Calu3 (cell line): ENCODE results near the gene MCTP1. TPM values are rescaled to one million over a fixed set of nuclear protein-coding genes. Genes with fewer than 3 reads are reported as not detected.
A peak's percentile ranks its signal among the peaks of the same experiment; 100 is the strongest.

ENCODE experiments used
- BruUV-seq: library from RNA; stranded (reverse); fragments of 400-500 nt; replicated peaks from 2 replicates; lab custom pipeline; 2021; lab: Mats Ljungman, UMichigan
- CTCF ChIA-PET: fragments of 300-600 bp; sonication (Branson Sonifier 250); formaldehyde crosslinking; loops from one replicate; lab custom pipeline; 2022; ENCODE audit warnings: antibody characterized with exemption; lab: Charles Lee
- DNase-seq: peaks from one replicate; pipeline ENCODE4 v3.0.0; 2022
- H3K27ac Mint-ChIP-seq: one replicate; pipeline ENCODE4 v1.8.0; 2022; ENCODE audit warnings: mixed read lengths; ENCODE audit not compliant: unreplicated experiment
- H3K27me3 Mint-ChIP-seq: one replicate; pipeline ENCODE4 v1.8.0; 2022; ENCODE audit warnings: mixed read lengths; ENCODE audit not compliant: unreplicated experiment
- H3K36me3 Mint-ChIP-seq: one replicate; pipeline ENCODE4 v1.8.0; 2022; ENCODE audit warnings: mild to moderate bottlenecking, moderate library complexity, mixed read lengths; ENCODE audit not compliant: insufficient read depth, unreplicated experiment
- H3K4me1 Mint-ChIP-seq: one replicate; pipeline ENCODE4 v1.8.0; 2022; ENCODE audit warnings: mild to moderate bottlenecking, low read depth, mixed read lengths; ENCODE audit not compliant: unreplicated experiment
- H3K4me3 Mint-ChIP-seq: one replicate; pipeline ENCODE4 v1.8.0; 2022; ENCODE audit warnings: mild to moderate bottlenecking, low read depth, moderate library complexity, mixed read lengths; ENCODE audit not compliant: unreplicated experiment
- H3K9me3 Mint-ChIP-seq: one replicate; pipeline ENCODE4 v1.8.0; 2022; ENCODE audit warnings: low read depth, mixed read lengths; ENCODE audit not compliant: unreplicated experiment
- intact Hi-C: fragments of 100-400 bp; cut with micrococcal nuclease; formaldehyde crosslinking; loops from one replicate; pipeline ENCODE4 v1.10.0; 2022; ENCODE audit not compliant: unreplicated experiment
- total RNA-seq: library from RNA; stranded (reverse); gene quantifications from 2 replicates; pipeline ENCODE4 v1.2.3, GENCODE V29; 2022
- TF ChIP-seq, protein P1 (sequence below): fragments of 200-600 bp; IDR thresholded peaks from one replicate; pipeline ENCODE4 v1.8.0; 2022; ENCODE audit warnings: antibody characterized with exemption; ENCODE audit not compliant: unreplicated experiment

Gene MCTP1
- total RNA-seq, 1 experiment from 2014 or later, result 28.4 TPM

DNA sequence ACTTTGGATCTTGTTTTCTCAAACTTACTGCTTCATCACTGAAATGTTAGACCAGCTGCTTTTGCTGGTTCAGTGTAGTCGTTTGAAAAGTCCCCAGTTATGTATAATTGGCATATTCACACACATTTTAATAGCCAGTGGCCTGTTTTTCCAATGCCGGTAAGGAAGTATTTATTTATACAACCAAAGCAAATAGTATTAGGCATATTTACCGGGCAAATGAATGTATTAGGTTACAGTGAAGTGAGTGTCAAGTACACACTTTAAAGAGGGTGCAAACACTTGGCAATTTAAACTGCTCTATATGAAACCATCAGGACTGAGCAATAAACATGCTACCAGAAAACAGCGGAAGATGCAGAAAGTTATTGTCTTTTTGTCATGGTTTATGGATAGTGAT, 242.9 kb downstream of the MCTP1 start:
- no peaks in the 10 kb centered on the region for H3K36me3 Mint-ChIP-seq
- TF ChIP-seq, protein P1, sequence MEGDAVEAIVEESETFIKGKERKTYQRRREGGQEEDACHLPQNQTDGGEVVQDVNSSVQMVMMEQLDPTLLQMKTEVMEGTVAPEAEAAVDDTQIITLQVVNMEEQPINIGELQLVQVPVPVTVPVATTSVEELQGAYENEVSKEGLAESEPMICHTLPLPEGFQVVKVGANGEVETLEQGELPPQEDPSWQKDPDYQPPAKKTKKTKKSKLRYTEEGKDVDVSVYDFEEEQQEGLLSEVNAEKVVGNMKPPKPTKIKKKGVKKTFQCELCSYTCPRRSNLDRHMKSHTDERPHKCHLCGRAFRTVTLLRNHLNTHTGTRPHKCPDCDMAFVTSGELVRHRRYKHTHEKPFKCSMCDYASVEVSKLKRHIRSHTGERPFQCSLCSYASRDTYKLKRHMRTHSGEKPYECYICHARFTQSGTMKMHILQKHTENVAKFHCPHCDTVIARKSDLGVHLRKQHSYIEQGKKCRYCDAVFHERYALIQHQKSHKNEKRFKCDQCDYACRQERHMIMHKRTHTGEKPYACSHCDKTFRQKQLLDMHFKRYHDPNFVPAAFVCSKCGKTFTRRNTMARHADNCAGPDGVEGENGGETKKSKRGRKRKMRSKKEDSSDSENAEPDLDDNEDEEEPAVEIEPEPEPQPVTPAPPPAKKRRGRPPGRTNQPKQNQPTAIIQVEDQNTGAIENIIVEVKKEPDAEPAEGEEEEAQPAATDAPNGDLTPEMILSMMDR, result no peak
- H3K4me3 Mint-ChIP-seq, result no peak overlapping the region
- H3K27ac Mint-ChIP-seq, result no peak overlapping the region
- BruUV-seq, result no TSS peak
- intact Hi-C loops, result no loop called here
- no peaks in the 10 kb centered on the region for H3K4me1 Mint-ChIP-seq
- CTCF ChIA-PET, result interaction anchor here (0.6 kb wide), 1 partner anchor 22 kb away, joined by 3 read pairs; no protein-coding TSS in a partner anchor
- no peak for DNase-seq
- no peaks in the 10 kb centered on the region for H3K9me3 Mint-ChIP-seq
- no peaks in the 10 kb centered on the region for H3K27me3 Mint-ChIP-seq

DNA sequence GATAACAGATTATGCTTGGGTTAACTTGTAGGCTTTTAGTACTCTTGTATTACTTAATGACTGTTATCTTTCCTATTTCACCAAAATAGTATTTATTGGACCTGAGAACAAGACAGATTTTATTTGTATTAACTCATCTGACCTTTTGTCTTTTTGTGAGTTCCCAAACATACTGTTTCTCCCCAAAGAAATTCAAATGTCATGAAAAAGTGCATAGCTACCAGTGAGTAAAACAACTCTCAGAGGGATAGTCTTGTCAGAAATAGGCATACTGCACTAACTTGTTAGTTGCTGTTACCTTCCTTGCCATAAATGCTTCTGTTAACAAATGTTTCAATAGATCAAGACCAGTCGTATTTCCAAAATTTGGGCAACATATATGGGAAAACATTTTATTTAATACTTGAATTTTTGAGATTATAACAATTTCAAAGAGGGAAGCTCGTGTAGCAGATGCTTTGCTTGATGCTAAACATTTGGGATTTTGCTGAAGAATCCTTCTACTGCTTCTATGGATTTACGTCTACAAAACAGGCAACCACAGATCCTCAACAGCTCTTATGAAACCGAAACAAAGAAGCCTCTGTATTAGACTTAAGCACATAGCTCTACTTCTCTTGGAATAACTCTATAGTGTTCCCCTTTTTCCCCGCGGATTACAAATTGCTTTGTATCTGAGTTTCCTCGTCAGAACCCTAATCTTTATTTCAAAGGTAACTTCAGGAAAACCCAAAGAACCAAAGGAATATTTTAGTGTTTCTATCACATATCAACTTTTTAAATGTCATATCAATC, 248.8 kb downstream of the MCTP1 start:
- no peak overlapping the region for H3K4me3 Mint-ChIP-seq
- TF ChIP-seq, protein P1, result no peak
- no peak for DNase-seq
- H3K4me1 Mint-ChIP-seq, result peaks cover 11% of the 10 kb centered on the region
- H3K36me3 Mint-ChIP-seq, result no peaks in the 10 kb centered on the region
- peaks cover 5% of the 10 kb centered on the region for H3K9me3 Mint-ChIP-seq
- intact Hi-C loops, result no loop called here
- H3K27ac Mint-ChIP-seq, result no peak overlapping the region
- no peaks in the 10 kb centered on the region for H3K27me3 Mint-ChIP-seq
- CTCF ChIA-PET, result no interaction called here
- BruUV-seq, result no TSS peak

DNA sequence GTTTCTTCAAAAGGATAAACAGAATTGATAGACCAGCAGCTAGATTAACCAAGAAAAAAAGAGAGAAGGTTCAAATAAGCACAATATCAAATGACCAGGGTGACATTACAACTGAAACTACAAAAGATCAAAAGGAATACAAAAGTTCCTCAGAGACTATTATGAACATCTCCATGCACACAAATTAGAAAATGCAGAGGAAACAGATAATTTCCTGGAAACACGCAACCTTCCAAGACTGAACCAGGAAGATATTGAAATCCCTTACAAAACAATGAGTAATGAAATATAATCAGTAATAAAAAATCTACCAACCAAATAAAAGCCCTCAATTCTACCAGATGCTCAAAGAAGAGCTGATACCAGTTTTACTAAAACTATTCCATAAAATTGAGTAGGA, 252.1 kb downstream of the MCTP1 start:
- H3K9me3 Mint-ChIP-seq, result peaks cover 5% of the 10 kb centered on the region
- BruUV-seq, result no TSS peak
- intact Hi-C loops, result no loop called here

DNA sequence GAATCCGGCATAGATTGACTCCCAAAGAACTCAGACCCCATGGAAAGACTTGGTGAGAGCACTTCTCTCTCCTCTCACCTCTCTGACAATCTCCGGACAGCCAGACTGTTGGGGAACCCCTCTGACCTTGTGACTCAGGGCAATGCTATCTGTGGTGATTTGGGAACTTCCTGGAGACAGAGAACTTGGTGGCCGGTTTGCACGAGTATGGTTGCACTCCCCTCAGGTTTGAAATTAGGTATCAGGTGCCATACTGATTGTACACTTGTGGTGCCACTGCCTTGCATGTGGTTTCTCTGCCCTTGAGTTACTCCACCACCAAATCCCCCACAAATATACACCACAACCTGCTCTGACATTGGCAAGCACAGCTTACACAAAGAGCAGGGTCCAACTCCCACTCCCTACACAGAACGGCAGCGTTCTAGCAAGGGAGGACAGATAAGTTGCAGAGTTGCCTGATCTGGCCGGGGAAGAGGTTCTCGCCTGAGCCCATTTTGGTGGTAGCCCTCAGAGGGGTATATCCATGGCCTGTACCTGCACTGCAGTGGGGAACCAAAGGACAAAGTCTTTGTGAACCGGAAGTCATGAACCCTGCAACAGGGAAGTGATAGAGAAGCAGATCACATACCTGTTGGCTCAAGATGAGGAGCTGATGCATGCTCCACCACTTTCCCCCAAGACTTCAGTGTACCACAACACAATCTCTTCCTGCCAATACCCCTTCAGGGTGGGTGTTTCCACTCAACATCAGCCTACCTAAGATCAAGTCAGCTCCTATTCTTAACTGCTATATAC, 255.1 kb downstream of the MCTP1 start:
- H3K4me1 Mint-ChIP-seq, result peaks cover 26% of the 10 kb centered on the region
- H3K27me3 Mint-ChIP-seq, result no peaks in the 10 kb centered on the region
- CTCF ChIA-PET, result interaction anchor here (1.3 kb wide), 1 partner anchor 421 kb away, joined by 4 read pairs; no protein-coding TSS in a partner anchor
- intact Hi-C loops, result no loop called here
- no TSS peak for BruUV-seq
- DNase-seq, result peak; percentile 11
- no peak overlapping the region for H3K27ac Mint-ChIP-seq
- no peaks in the 10 kb centered on the region for H3K36me3 Mint-ChIP-seq
- no peak overlapping the region for H3K4me3 Mint-ChIP-seq
- TF ChIP-seq, protein P1, result no peak
- peaks cover 8% of the 10 kb centered on the region for H3K9me3 Mint-ChIP-seq

More for the DNA sequence above, 252.1 kb downstream of the MCTP1 start:
- peaks cover 26% of the 10 kb centered on the region for H3K4me1 Mint-ChIP-seq
- H3K27ac Mint-ChIP-seq, result no peak overlapping the region
- H3K36me3 Mint-ChIP-seq, result no peaks in the 10 kb centered on the region
- H3K27me3 Mint-ChIP-seq, result no peaks in the 10 kb centered on the region
- TF ChIP-seq, protein P1, result no peak
- DNase-seq, result no peak
- no peak overlapping the region for H3K4me3 Mint-ChIP-seq
- CTCF ChIA-PET, result no interaction called here
